22Rv1 (cell line): ENCODE data around the gene SS18L1.

Experiments
- ZFX ChIP-seq: fragments of 450-650 bp; IDR thresholded peaks from 2 replicates; pipeline ENCODE4 v1.6.1; 2017; ENCODE audit warnings: antibody characterized with exemption, borderline replicate concordance
- TF ChIP-seq, protein P1 (sequence below): fragments of 450-650 bp; IDR thresholded peaks from 2 replicates; pipeline ENCODE4 v1.5.1; 2017; ENCODE audit warnings: mild to moderate bottlenecking

DNA sequence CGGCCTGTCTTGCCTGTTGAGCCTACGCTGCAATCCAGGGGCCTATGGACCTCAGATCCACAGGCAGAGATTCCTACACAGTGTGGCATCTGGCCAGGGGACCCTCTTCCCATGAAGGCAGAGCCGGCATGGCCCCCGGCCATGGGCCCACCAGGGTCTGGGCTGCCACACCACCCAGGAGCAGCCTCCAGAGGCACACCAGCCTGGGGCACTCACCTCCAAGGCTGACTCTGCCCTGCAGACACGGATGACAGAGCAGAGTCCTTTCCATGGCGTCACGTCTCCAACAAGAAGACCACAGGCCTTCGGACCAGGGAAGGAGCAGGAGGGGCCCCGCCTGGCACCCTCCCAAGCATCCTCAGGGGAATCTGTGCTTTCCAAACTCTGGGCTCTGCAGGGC lies 80.0 kb downstream of the SS18L1 start:
- TF ChIP-seq, protein P1, sequence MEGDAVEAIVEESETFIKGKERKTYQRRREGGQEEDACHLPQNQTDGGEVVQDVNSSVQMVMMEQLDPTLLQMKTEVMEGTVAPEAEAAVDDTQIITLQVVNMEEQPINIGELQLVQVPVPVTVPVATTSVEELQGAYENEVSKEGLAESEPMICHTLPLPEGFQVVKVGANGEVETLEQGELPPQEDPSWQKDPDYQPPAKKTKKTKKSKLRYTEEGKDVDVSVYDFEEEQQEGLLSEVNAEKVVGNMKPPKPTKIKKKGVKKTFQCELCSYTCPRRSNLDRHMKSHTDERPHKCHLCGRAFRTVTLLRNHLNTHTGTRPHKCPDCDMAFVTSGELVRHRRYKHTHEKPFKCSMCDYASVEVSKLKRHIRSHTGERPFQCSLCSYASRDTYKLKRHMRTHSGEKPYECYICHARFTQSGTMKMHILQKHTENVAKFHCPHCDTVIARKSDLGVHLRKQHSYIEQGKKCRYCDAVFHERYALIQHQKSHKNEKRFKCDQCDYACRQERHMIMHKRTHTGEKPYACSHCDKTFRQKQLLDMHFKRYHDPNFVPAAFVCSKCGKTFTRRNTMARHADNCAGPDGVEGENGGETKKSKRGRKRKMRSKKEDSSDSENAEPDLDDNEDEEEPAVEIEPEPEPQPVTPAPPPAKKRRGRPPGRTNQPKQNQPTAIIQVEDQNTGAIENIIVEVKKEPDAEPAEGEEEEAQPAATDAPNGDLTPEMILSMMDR: no peak
- TF ChIP-seq ZFX: no peak
